GM23248 (cell line): ENCODE results near the gene WBP2NL.

Source experiments
- EZH2 ChIP-seq: fragments of 200-600 bp; sonication (generic); IDR thresholded peaks from 2 replicates; pipeline ENCODE4 v1.6.1; 2018; ENCODE audit warnings: antibody characterized with exemption, mild to moderate bottlenecking; ENCODE audit not compliant: insufficient read depth, poor library complexity, severe bottlenecking
- EZH2phosphoT487 ChIP-seq: fragments of 200-600 bp; sonication (generic); IDR thresholded peaks from 2 replicates; pipeline ENCODE4 v1.6.1; 2018; ENCODE audit warnings: antibody characterized with exemption, moderate library complexity, mild to moderate bottlenecking, low read depth; ENCODE audit not compliant: insufficient read depth

DNA sequence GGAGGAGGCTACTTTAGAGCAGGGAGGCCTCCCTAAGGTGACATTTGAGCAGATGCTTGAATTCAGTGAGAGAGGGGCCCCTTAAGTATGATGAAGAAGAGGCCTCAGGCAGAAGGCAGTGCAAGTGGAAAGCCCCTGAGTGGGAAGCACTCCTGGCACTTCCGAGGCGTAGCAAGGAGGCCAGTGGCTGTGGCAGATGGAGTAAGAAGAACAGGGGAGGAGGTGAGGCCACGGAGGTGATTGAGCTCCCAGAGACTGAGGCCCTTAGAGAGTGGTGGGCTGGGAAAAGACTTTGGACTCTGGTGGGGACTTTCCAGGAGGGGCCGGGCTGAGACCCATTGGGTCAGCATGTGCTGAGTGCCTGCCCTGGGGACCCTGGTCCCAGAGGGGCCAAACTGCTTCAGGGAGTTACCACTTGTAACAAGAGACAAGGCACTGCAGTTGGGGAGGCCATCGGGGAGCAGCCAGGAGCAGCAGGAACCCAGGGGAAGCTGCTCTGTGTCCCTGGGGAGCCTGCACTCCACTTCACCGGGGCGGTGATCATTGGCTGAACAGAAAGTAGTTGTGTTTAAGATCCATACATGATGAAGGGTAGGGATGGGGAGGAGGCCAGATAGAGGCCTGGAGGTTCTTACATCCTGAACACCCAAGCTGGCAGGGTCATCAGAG lies 49.2 kb upstream of the WBP2NL start:
- TF ChIP-seq EZH2: no peak
- no peak for TF ChIP-seq EZH2phosphoT487
